ENCODE measurements around the gene BTNL2.

DNA sequence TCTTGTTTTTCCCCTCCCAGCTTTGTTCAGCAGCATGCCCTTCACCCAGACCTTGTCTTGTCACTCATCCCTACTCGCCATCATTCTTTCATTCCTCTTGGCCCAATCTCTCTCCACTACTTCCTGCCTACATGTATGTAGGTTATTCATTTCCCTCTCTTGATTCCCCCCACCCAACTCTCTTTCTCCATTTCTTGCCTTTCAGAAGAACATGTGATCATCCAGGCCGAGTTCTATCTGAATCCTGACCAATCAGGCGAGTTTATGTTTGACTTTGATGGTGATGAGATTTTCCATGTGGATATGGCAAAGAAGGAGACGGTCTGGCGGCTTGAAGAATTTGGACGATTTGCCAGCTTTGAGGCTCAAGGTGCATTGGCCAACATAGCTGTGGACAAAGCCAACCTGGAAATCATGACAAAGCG, 35.3 kb upstream of the BTNL2 start:
- TF ChIP-seq, protein P1, sequence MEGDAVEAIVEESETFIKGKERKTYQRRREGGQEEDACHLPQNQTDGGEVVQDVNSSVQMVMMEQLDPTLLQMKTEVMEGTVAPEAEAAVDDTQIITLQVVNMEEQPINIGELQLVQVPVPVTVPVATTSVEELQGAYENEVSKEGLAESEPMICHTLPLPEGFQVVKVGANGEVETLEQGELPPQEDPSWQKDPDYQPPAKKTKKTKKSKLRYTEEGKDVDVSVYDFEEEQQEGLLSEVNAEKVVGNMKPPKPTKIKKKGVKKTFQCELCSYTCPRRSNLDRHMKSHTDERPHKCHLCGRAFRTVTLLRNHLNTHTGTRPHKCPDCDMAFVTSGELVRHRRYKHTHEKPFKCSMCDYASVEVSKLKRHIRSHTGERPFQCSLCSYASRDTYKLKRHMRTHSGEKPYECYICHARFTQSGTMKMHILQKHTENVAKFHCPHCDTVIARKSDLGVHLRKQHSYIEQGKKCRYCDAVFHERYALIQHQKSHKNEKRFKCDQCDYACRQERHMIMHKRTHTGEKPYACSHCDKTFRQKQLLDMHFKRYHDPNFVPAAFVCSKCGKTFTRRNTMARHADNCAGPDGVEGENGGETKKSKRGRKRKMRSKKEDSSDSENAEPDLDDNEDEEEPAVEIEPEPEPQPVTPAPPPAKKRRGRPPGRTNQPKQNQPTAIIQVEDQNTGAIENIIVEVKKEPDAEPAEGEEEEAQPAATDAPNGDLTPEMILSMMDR (optimal IDR thresholded peaks at IDR 0.05 in 1 of 3, IDR thresholded peaks at IDR 0.05 in 1 of 3, conservative IDR thresholded peaks at IDR 0.05 in 1 of 3; ENCODE audit: extremely low read depth in 1 of 3, insufficient read depth in 2 of 3, low read length in 3 of 3) = no peak
- TF ChIP-seq EZH2 (IDR thresholded peaks at IDR 0.05; ENCODE audit: low read length) = no peak

Data from keratinocyte (primary cell).